NCI-H1048 (cell line): ENCODE measurements around the gene HLCS.

ENCODE experiments used
- DNase-seq: peaks from one replicate; lab custom pipeline; 2025; lab: John Stamatoyannopoulos, UW

The HLCS gene

GRCh38 chr21:36881228-36881627 is 85.2 kb downstream of the HLCS start:
- DNase-seq = no peak

- no peak for DNase-seq
Measured at GRCh38 chr21:36879827-36880226, 86.6 kb downstream of the HLCS start.

GRCh38 chr21:36877741-36878140 is 88.7 kb downstream of the HLCS start:
- DNase-seq = no peak

- no peak for DNase-seq
Measured at GRCh38 chr21:36874665-36875064, 91.8 kb downstream of the HLCS start.

GRCh38 chr21:36873513-36873912 is 93.0 kb downstream of the HLCS start:
- DNase-seq = no peak

GRCh38 chr21:36867291-36867905 is 99.1 kb downstream of the HLCS start:
- no peak for DNase-seq

- DNase-seq = no peak
Measured at GRCh38 chr21:36866419-36866818, 100.0 kb downstream of the HLCS start.

GRCh38 chr21:36864974-36865373 is 101.5 kb downstream of the HLCS start:
- DNase-seq = no peak

GRCh38 chr21:36863260-36863659 is 103.2 kb downstream of the HLCS start:
- no peak for DNase-seq

- no peak for DNase-seq
Measured at GRCh38 chr21:36861595-36862323, 104.7 kb downstream of the HLCS start.

GRCh38 chr21:36860736-36861594 is 105.5 kb downstream of the HLCS start:
- DNase-seq = no peak

GRCh38 chr21:36859744-36860501 is 106.5 kb downstream of the HLCS start:
- no peak for DNase-seq

GRCh38 chr21:36858320-36858957 is 108.0 kb downstream of the HLCS start:
- DNase-seq = no peak

GRCh38 chr21:36856643-36857042 is 109.8 kb downstream of the HLCS start:
- no peak for DNase-seq

GRCh38 chr21:36854391-36854790 is 112.1 kb downstream of the HLCS start:
- DNase-seq = no peak

GRCh38 chr21:36852864-36853263 is 113.6 kb downstream of the HLCS start:
- no peak for DNase-seq

- no peak for DNase-seq
Measured at GRCh38 chr21:36852293-36852692, 114.2 kb downstream of the HLCS start.

- no peak for DNase-seq
Measured at GRCh38 chr21:36851121-36851520, 115.3 kb downstream of the HLCS start.

GRCh38 chr21:36850372-36850771 is 116.1 kb downstream of the HLCS start:
- no peak for DNase-seq

- no peak for DNase-seq
Measured at GRCh38 chr21:36849461-36850105, 116.9 kb downstream of the HLCS start.

- DNase-seq = no peak
Measured at GRCh38 chr21:36848730-36849274, 117.7 kb downstream of the HLCS start.
